ENCODE results near the gene FUNDC2. TPM values are rescaled to one million over a fixed set of nuclear protein-coding genes. Genes with fewer than 3 reads are reported as not detected.

FUNDC2 gene
- total RNA-seq, 1 experiment from 2014 or later: 80.7 TPM

DNA sequence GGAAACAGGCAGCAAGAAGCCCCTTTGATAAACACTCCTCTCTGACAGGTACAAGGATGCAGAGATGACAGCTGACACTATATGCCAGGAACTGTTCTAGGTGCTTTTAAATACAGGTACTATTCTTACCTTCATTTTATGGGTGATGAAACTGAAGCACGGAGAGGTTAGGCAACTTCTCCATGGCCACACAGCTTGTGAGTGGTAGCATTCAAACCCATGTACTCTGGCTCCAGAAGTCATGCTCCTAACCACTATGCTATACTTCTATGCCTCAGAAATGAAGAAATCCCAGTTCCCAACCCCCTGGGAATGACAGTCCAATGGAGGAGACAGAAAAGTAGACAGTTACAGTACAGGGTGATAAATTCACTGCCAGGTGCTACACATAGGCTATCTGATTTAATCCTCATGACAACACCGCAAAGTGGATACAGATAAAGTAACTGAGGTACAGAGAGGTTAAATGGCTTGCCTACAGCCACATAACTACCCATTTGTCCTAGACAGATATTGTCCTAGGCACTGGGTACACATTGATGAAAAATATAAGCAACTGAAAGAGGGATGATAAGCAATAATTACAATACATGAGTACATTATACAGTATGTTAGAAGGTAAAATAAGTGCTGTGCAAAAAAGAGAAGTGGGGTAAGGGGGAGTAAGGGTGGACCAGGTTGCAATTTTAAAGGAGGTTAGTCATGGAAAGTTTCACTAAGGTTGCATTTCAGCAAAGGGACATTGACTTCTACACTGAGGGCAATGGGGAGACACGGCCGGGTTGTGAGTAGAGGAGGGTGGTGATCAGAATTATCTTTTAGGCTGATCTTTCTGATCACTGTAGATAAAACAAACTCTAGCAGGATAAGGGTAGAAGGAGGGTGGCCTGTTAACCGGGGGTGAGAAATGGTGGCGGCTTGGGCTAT, 2.5 kb upstream of the FUNDC2 start:
- intact Hi-C loops (cut with micrococcal nuclease): no loop called here
- CTCF ChIA-PET: no interaction called here
- H3K4me1 ChIP-seq (ENCODE audit: insufficient read depth, low read length): peaks cover 12% of the 10 kb centered on the region
- TF ChIP-seq, protein P1, sequence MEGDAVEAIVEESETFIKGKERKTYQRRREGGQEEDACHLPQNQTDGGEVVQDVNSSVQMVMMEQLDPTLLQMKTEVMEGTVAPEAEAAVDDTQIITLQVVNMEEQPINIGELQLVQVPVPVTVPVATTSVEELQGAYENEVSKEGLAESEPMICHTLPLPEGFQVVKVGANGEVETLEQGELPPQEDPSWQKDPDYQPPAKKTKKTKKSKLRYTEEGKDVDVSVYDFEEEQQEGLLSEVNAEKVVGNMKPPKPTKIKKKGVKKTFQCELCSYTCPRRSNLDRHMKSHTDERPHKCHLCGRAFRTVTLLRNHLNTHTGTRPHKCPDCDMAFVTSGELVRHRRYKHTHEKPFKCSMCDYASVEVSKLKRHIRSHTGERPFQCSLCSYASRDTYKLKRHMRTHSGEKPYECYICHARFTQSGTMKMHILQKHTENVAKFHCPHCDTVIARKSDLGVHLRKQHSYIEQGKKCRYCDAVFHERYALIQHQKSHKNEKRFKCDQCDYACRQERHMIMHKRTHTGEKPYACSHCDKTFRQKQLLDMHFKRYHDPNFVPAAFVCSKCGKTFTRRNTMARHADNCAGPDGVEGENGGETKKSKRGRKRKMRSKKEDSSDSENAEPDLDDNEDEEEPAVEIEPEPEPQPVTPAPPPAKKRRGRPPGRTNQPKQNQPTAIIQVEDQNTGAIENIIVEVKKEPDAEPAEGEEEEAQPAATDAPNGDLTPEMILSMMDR (conservative IDR thresholded peaks at IDR 0.05; ENCODE audit: low read depth, low read length): no peak
- TF ChIP-seq EZH2phosphoT487 (IDR thresholded peaks at IDR 0.05; ENCODE audit: borderline replicate concordance, low read length) (no peak), EZH2 (IDR thresholded peaks at IDR 0.05; ENCODE audit: low read length, unreplicated experiment) (no peak)
- no peak overlapping the region for H3K9ac ChIP-seq (ENCODE audit: low read length)
- H3K4me3 ChIP-seq (ENCODE audit: low read length): no peak overlapping the region
- H3K27ac ChIP-seq (ENCODE audit: low read length): no peak overlapping the region
- BruUV-seq (replicated peaks): no TSS peak
- H3K9me3 ChIP-seq (ENCODE audit: low read length): no peaks in the 10 kb centered on the region
- H4K20me1 ChIP-seq (ENCODE audit: low read length): peaks cover 10% of the 10 kb centered on the region
- H3K9me2 ChIP-seq (replicated peaks; ENCODE audit: low read length): no peaks in the 10 kb centered on the region
- peaks cover 20% of the 10 kb centered on the region for H3K79me2 ChIP-seq (ENCODE audit: low read length)
- no peaks in the 10 kb centered on the region for H3K27me3 ChIP-seq (ENCODE audit: low read length)
- ATAC-seq (no peak), DNase-seq (no peak)
- no peak overlapping the region for H2AFZ ChIP-seq (ENCODE audit: low read length)
- H3F3A ChIP-seq (ENCODE audit: low read length, unreplicated experiment): no peaks in the 10 kb centered on the region
- H3K36me3 ChIP-seq (ENCODE audit: low read depth, low read length): no peaks in the 10 kb centered on the region
- POLR2A ChIA-PET (ENCODE audit: unreplicated experiment): no interaction called here
- H3K4me2 ChIP-seq (ENCODE audit: low read length): no peak overlapping the region

DNA sequence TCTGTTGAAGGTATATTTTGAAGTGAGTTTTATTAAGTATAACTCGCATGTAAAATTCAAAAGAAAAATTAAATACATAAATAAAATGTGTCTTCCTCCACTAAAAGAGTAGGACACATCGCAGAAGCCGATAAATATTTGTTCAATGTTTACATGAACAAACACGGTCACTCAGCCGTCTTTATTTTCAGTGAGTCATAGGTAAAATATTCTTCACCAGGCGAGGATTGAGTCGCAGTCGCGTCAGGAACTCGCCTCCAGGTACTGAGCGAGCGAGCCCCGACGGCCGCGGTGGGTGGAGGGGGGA, 271 bp upstream of the FUNDC2 start:
- Histone ChIP-seq H3K4me2 (ENCODE audit: low read length) (peak overlapping the region; percentile 83), H3K36me3 (ENCODE audit: low read depth, low read length) (no peaks in the 10 kb centered on the region), H3K79me2 (ENCODE audit: low read length) (peaks cover 41% of the 10 kb centered on the region), H3K9ac (ENCODE audit: low read length) (peak overlapping the region; percentile 94), H3K9me3 (ENCODE audit: low read length) (no peaks in the 10 kb centered on the region), H2AFZ (ENCODE audit: low read length) (peak overlapping the region; percentile 43), H3K4me1 (ENCODE audit: insufficient read depth, low read length) (peaks cover 13% of the 10 kb centered on the region), H3K27me3 (ENCODE audit: low read length) (no peaks in the 10 kb centered on the region), H3K9me2 (replicated peaks; ENCODE audit: low read length) (no peaks in the 10 kb centered on the region), H3K27ac (ENCODE audit: low read length) (peak overlapping the region; percentile 90), H3K4me3 (ENCODE audit: low read length) (peak overlapping the region; percentile 77), H3F3A (ENCODE audit: low read length, unreplicated experiment) (no peaks in the 10 kb centered on the region), H4K20me1 (ENCODE audit: low read length) (peaks cover 10% of the 10 kb centered on the region)
- TF ChIP-seq EZH2phosphoT487 (IDR thresholded peaks at IDR 0.05; ENCODE audit: borderline replicate concordance, low read length): no peak
- TF ChIP-seq, protein P1 (conservative IDR thresholded peaks at IDR 0.05; ENCODE audit: low read depth, low read length): no peak
- TF ChIP-seq EZH2 (IDR thresholded peaks at IDR 0.05; ENCODE audit: low read length, unreplicated experiment): no peak
- ChIA-PET POLR2A (ENCODE audit: unreplicated experiment) (interaction anchor here (0.7 kb wide), 1 partner anchor 39 kb away, joined by 4 read pairs; no protein-coding TSS in a partner anchor), CTCF (interaction anchor here (1.0 kb wide), 1 partner anchor 23 kb away, joined by 3 read pairs; no protein-coding TSS in a partner anchor)
- intact Hi-C loops (cut with micrococcal nuclease): loop anchor here (1.0 to 2.0 kb wide), 3 partner anchors 31 to 45 kb away; partner anchors contain the start of genes BRCC3, CMC4 and MTCP1
- peak; percentile 77 for ATAC-seq
- no TSS peak for BruUV-seq (replicated peaks)
- DNase-seq: no peak

Data from PC-3 (cell line).